Loucy (cell line): ENCODE results near the gene KPNB1.

Source experiments
- H2AFZ ChIP-seq: fragments of 200-600 bp; sonication (generic); 2 replicates; pipeline ENCODE4 v1.6.0; 2016; ENCODE audit warnings: antibody characterized with exemption, mild to moderate bottlenecking, low read length, moderate library complexity
- H3F3A ChIP-seq: fragments of 200-600 bp; 2 replicates; pipeline ENCODE4 v1.6.0; 2016; ENCODE audit warnings: antibody characterized with exemption, low read depth, mild to moderate bottlenecking
- H3K27me3 ChIP-seq: fragments of 200-600 bp; sonication (generic); 2 replicates; pipeline ENCODE4 v1.6.1; 2014; ENCODE audit warnings: low read length, mild to moderate bottlenecking; ENCODE audit not compliant: insufficient read depth, poor library complexity, severe bottlenecking
- H3K36me3 ChIP-seq: fragments of 200-600 bp; sonication (generic); 2 replicates; pipeline ENCODE4 v1.6.1; 2016; ENCODE audit warnings: low read length; ENCODE audit not compliant: insufficient read depth
- H3K4me1 ChIP-seq: fragments of 200-600 bp; sonication (generic); 2 replicates; pipeline ENCODE4 v1.5.1; 2014; ENCODE audit warnings: low read length, mild to moderate bottlenecking; ENCODE audit not compliant: insufficient read depth, poor library complexity, severe bottlenecking
- H3K4me2 ChIP-seq: fragments of 200-600 bp; sonication (generic); 2 replicates; pipeline ENCODE4 v1.6.0; 2014; ENCODE audit warnings: antibody characterized with exemption, low read length, low read depth, mild to moderate bottlenecking; ENCODE audit not compliant: poor library complexity, severe bottlenecking
- H3K4me3 ChIP-seq: fragments of 200-600 bp; sonication (generic); 2 replicates; pipeline ENCODE4 v1.5.1; 2014; ENCODE audit warnings: low read length, mild to moderate bottlenecking, mixed read lengths; ENCODE audit not compliant: poor library complexity, severe bottlenecking
- H3K79me2 ChIP-seq: fragments of 200-600 bp; sonication (generic); 2 replicates; pipeline ENCODE4 v1.6.1; 2014; ENCODE audit warnings: low read length; ENCODE audit not compliant: insufficient read depth
- H3K9ac ChIP-seq: fragments of 200-600 bp; sonication (generic); 2 replicates; pipeline ENCODE4 v1.6.0; 2014; ENCODE audit warnings: mild to moderate bottlenecking, low read depth, low read length, moderate library complexity; ENCODE audit not compliant: poor library complexity, severe bottlenecking
- H3K9me2 ChIP-seq: fragments of 200-600 bp; sonication (generic); replicated peaks from 2 replicates; pipeline ENCODE4 v1.6.1; 2016; ENCODE audit warnings: low read depth, low read length, mixed read lengths
- H3K9me3 ChIP-seq: fragments of 200-600 bp; sonication (generic); 2 replicates; pipeline ENCODE4 v1.6.1; 2014; ENCODE audit warnings: mild to moderate bottlenecking, antibody characterized with exemption, low read length, low read depth; ENCODE audit not compliant: insufficient read depth
- H4K20me1 ChIP-seq: fragments of 200-600 bp; sonication (generic); 2 replicates; pipeline ENCODE4 v1.6.0; 2014; ENCODE audit warnings: antibody characterized with exemption, low read length, mild to moderate bottlenecking; ENCODE audit not compliant: insufficient read depth, poor library complexity, severe bottlenecking
- EZH2phosphoT487 ChIP-seq: fragments of 200-600 bp; IDR thresholded peaks from 2 replicates; pipeline ENCODE4 v1.6.1; 2018; ENCODE audit warnings: antibody characterized with exemption, mild to moderate bottlenecking, moderate library complexity, borderline replicate concordance
- TF ChIP-seq, protein P1 (sequence below): fragments of 200-600 bp; sonication (generic); conservative IDR thresholded peaks from 2 replicates; pipeline ENCODE4 v1.5.1; 2014; ENCODE audit warnings: mild to moderate bottlenecking, antibody characterized with exemption, low read length

Gene KPNB1

GRCh38 chr17:47712330-47713023, 62.8 kb downstream of the KPNB1 start:
- Histone ChIP-seq H3K9ac (no peak overlapping the region), H3K4me3 (no peak overlapping the region), H4K20me1 (no peaks in the 10 kb centered on the region), H3K4me1 (peaks cover 16% of the 10 kb centered on the region), H3K9me3 (no peaks in the 10 kb centered on the region), H3K4me2 (no peak overlapping the region), H3F3A (no peaks in the 10 kb centered on the region), H3K9me2 (no peaks in the 10 kb centered on the region), H3K36me3 (no peaks in the 10 kb centered on the region; the same call in 1 of the 2 replicates), H3K79me2 (no peaks in the 10 kb centered on the region), H3K27me3 (no peaks in the 10 kb centered on the region), H2AFZ (no peak overlapping the region)
- no peak for TF ChIP-seq EZH2phosphoT487
- TF ChIP-seq, protein P1, sequence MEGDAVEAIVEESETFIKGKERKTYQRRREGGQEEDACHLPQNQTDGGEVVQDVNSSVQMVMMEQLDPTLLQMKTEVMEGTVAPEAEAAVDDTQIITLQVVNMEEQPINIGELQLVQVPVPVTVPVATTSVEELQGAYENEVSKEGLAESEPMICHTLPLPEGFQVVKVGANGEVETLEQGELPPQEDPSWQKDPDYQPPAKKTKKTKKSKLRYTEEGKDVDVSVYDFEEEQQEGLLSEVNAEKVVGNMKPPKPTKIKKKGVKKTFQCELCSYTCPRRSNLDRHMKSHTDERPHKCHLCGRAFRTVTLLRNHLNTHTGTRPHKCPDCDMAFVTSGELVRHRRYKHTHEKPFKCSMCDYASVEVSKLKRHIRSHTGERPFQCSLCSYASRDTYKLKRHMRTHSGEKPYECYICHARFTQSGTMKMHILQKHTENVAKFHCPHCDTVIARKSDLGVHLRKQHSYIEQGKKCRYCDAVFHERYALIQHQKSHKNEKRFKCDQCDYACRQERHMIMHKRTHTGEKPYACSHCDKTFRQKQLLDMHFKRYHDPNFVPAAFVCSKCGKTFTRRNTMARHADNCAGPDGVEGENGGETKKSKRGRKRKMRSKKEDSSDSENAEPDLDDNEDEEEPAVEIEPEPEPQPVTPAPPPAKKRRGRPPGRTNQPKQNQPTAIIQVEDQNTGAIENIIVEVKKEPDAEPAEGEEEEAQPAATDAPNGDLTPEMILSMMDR: no peak

- H3K36me3 ChIP-seq: no peaks in the 10 kb centered on the region; the same call in 1 of the 2 replicates
- no peaks in the 10 kb centered on the region for H3K27me3 ChIP-seq
These were observed 64.4 kb downstream of the KPNB1 start for GRCh38 chr17:47713980-47714700.

DNA sequence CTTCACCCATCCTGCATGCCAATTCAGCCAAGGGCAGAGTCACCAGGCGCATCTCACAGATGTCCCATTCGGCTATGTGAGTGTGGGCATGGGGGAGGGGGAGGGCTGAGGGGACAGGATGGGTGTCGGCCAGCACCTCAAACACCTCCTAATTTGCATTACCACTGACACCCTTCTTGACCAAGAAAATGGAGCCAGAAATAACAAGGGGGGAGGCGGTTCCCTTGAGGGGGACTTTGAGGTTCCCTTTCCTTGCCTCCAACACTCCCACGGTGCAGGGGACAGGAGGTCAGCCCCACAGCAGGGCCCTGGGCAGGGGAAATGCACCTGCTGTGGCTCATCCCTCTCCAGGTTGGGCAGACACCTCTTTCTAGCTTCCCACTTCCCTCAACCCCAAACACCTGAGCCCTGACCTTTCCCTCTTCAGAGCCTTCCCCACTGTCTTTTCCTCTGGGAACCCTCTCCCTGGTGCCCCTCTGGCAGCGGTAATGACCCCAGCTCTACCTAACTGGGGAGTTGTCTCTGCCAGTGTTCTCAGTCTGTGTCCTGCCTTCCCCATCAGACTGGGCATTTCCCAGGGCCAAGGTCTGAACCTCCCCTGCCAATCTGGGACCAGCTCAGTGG, 65.2 kb downstream of the KPNB1 start:
- H2AFZ ChIP-seq: no peak overlapping the region
- H3K4me2 ChIP-seq: no peak overlapping the region
- H3K27me3 ChIP-seq: no peaks in the 10 kb centered on the region
- H3K9me2 ChIP-seq: no peaks in the 10 kb centered on the region
- H3K9me3 ChIP-seq: no peaks in the 10 kb centered on the region
- no peaks in the 10 kb centered on the region for H3F3A ChIP-seq
- H3K4me1 ChIP-seq: peaks cover 38% of the 10 kb centered on the region
- no peaks in the 10 kb centered on the region for H3K79me2 ChIP-seq
- H3K36me3 ChIP-seq: no peaks in the 10 kb centered on the region; the same call in 1 of the 2 replicates
- H4K20me1 ChIP-seq: no peaks in the 10 kb centered on the region
- no peak for TF ChIP-seq EZH2phosphoT487
- TF ChIP-seq, protein P1: no peak
- no peak overlapping the region for H3K9ac ChIP-seq
- no peak overlapping the region for H3K4me3 ChIP-seq

More at GRCh38 chr17:47713980-47714700, 64.4 kb downstream of the KPNB1 start:
- Histone ChIP-seq H3K4me2 (no peak overlapping the region), H3K4me3 (no peak overlapping the region), H2AFZ (no peak overlapping the region), H3K9me2 (no peaks in the 10 kb centered on the region), H3F3A (no peaks in the 10 kb centered on the region), H4K20me1 (no peaks in the 10 kb centered on the region), H3K9me3 (no peaks in the 10 kb centered on the region), H3K79me2 (no peaks in the 10 kb centered on the region), H3K4me1 (peaks cover 30% of the 10 kb centered on the region), H3K9ac (no peak overlapping the region)
- TF ChIP-seq, protein P1: no peak
- TF ChIP-seq EZH2phosphoT487: no peak
